A673 (cell line): ENCODE measurements around the gene KCNJ15. TPM values are rescaled to one million over a fixed set of nuclear protein-coding genes. Genes with fewer than 3 reads are reported as not detected.
"Not testable (repeated sequence)": the region's sequence is repeated elsewhere in the genome, so short reads cannot be mapped to it uniquely, and the experiment has no call there.

Experiments
- BruUV-seq: library from RNA; stranded (reverse); fragments of 400-500 nt; replicated peaks from 2 replicates; lab custom pipeline; 2021; lab: Mats Ljungman, UMichigan
- CTCF ChIA-PET: fragments of 300-600 bp; sonication (Branson Sonifier 250); formaldehyde crosslinking; loops from one replicate; lab custom pipeline; 2022; ENCODE audit warnings: antibody characterized with exemption; lab: Charles Lee
- POLR2A ChIA-PET: fragments of 300-600 bp; sonication (Branson Sonifier 250); formaldehyde crosslinking; loops from one replicate; lab custom pipeline; 2022; ENCODE audit warnings: antibody characterized with exemption; ENCODE audit not compliant: low non-redundant PET; lab: Charles Lee
- DNase-seq: peaks from one replicate; pipeline ENCODE4 v3.0.0-alpha.2; 2015; ENCODE audit warnings: low spot score
- H3K27ac ChIP-seq: fragments of 200-600 bp; sonication (generic); 2 replicates; pipeline ENCODE4 v1.5.1; 2016; ENCODE audit warnings: mixed run types, low read depth, mild to moderate bottlenecking, mixed read lengths, antibody characterized with exemption, low read length; ENCODE audit not compliant: poor library complexity, severe bottlenecking
- H3K27me3 ChIP-seq: fragments of 200-600 bp; sonication (generic); replicated peaks from 2 replicates; pipeline ENCODE4 v1.6.1; 2017; ENCODE audit warnings: mixed run types, low read depth, mild to moderate bottlenecking, mixed read lengths, antibody characterized with exemption, low read length; ENCODE audit not compliant: insufficient read depth, poor library complexity
- H3K36me3 ChIP-seq: fragments of 200-600 bp; sonication (generic); 2 replicates; pipeline ENCODE4 v1.6.1; 2016; ENCODE audit warnings: mixed run types, mild to moderate bottlenecking, mixed read lengths, antibody characterized with exemption, low read length; ENCODE audit not compliant: insufficient read depth, poor library complexity, severe bottlenecking
- H3K4me1 ChIP-seq: fragments of 200-600 bp; sonication (generic); 2 replicates; pipeline ENCODE4 v1.6.1; 2017; ENCODE audit warnings: mixed run types, mild to moderate bottlenecking, mixed read lengths, antibody characterized with exemption, low read length; ENCODE audit not compliant: insufficient read depth, poor library complexity, severe bottlenecking
- H3K4me3 ChIP-seq: fragments of 200-600 bp; sonication (generic); 2 replicates; pipeline ENCODE4 v1.5.1; 2016; ENCODE audit warnings: low read depth, mixed run types, mild to moderate bottlenecking, mixed read lengths, low read length; ENCODE audit not compliant: poor library complexity, severe bottlenecking
- H3K9me3 ChIP-seq: fragments of 200-600 bp; sonication (generic); 2 replicates; pipeline ENCODE4 v1.6.1; 2016; ENCODE audit warnings: mixed run types, low read depth, mild to moderate bottlenecking, mixed read lengths, antibody characterized with exemption, low read length; ENCODE audit not compliant: poor library complexity, severe bottlenecking
- CTCF ChIP-seq: fragments of 300-800, 200-600 bp; sonication (generic); conservative IDR thresholded peaks from 2 replicates; pipeline ENCODE4 v1.5.1; 2017; ENCODE audit warnings: low read depth, mild to moderate bottlenecking, antibody characterized with exemption, low read length, moderate library complexity, mixed read lengths
- EZH2 ChIP-seq: fragments of 200-600 bp; sonication (generic); IDR thresholded peaks from 2 replicates; pipeline ENCODE4 v1.6.1; 2017; ENCODE audit warnings: borderline replicate concordance, low read depth, mild to moderate bottlenecking, mixed read lengths, antibody characterized with exemption, low read length; ENCODE audit not compliant: poor library complexity, severe bottlenecking
- intact Hi-C: fragments of 100-400 bp; cut with micrococcal nuclease; formaldehyde crosslinking; loops from one replicate; pipeline ENCODE4 v1.10.0; 2022; ENCODE audit not compliant: unreplicated experiment
- total RNA-seq: library from RNA; stranded (reverse); gene quantifications from 2 replicates; pipeline ENCODE4 v1.2.3, GENCODE V29; 2021

The KCNJ15 gene
- total RNA-seq, 1 experiment from 2014 or later: not detected

DNA sequence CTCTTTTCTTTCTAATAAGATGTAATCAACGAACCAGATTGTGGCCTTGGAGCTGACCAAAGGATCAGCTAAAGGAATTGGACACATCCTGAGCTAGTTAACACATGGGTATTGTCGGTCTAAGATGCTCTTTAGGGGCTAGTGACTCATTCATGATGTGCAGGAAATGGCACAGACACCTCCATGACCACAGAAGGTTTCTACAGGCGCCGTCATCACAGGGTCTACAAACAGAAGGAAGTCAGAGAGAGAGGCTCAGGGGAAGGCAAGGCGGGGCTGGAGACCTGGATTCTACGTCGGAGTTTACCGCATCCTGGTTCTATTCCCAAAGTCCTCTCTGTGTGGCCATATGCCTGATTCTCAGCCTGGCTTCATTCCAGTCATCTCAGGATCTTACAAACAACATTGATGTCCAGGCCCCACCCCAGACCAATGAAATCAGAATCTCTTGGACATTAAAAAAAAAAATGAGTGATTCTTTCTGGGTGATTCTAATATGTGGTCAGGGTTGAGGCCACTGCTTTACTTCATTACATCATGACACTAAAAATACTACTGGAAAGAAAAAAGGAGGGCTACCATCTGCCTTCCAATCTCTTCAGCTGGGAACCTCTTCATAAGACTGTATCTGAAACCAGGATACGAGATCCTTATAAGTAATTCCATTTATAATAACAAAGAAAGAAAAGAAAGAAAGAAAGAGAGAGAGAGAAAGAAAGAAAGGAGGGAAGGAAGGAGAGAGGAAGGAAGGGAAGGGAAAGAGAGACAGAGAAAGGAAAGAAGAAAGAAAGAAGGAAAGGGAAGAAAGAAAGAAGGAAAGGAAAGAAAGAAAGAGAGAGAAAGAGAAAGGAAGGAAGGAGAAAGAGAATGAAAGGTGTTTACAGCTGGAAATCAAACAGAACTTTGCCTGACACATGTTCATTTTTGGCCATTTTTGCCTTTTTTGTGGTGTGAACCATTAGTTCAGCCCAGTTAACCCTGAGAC, 11.6 kb upstream of the KCNJ15 start:
- ChIA-PET POLR2A (no interaction called here), CTCF (no interaction called here)
- no TSS peak for BruUV-seq
- no peak for DNase-seq
- intact Hi-C loops: no loop called here
- Histone ChIP-seq H3K4me3 (no peak overlapping the region), H3K27me3 (peaks cover 14% of the 10 kb centered on the region), H3K4me1 (no peaks in the 10 kb centered on the region), H3K9me3 (no peaks in the 10 kb centered on the region), H3K36me3 (no peaks in the 10 kb centered on the region), H3K27ac (no peak overlapping the region)
- TF ChIP-seq CTCF: no peak
- no peak for TF ChIP-seq EZH2

GRCh38 chr21:38246511-38246910, 10.3 kb upstream of the KCNJ15 start:
- DNase-seq: no peak
- Histone ChIP-seq H3K36me3 (no peaks in the 10 kb centered on the region), H3K4me1 (no peaks in the 10 kb centered on the region), H3K27me3 (peaks cover 10% of the 10 kb centered on the region), H3K4me3 (no peak overlapping the region), H3K27ac (no peak overlapping the region), H3K9me3 (no peaks in the 10 kb centered on the region)
- ChIA-PET POLR2A (no interaction called here), CTCF (no interaction called here)
- no TSS peak for BruUV-seq
- TF ChIP-seq CTCF: no peak
- no peak for TF ChIP-seq EZH2
- intact Hi-C loops: no loop called here

GRCh38 chr21:38247054-38247453, 9.7 kb upstream of the KCNJ15 start:
- POLR2A ChIA-PET, CTCF ChIA-PET, H3K36me3 ChIP-seq: not testable (repeated sequence)

More at GRCh38 chr21:38247054-38247453, 9.7 kb upstream of the KCNJ15 start:
- H3K27ac ChIP-seq, H3K27me3 ChIP-seq, BruUV-seq, H3K9me3 ChIP-seq, DNase-seq, H3K4me1 ChIP-seq, H3K4me3 ChIP-seq, intact Hi-C loops: not testable (repeated sequence)
